Ovary (tissue), 9 donors: ENCODE data around the gene MYL11. TPM values are rescaled to one million over a fixed set of nuclear protein-coding genes. Genes with fewer than 3 reads are reported as not detected.

ENCODE experiments used
- DNase-seq, 5 donors: peaks; one replicate each; pipeline ENCODE4 v3.0.0-alpha.2; 2019 to 2020
- H3K27ac ChIP-seq, 2 donors: fragments of 200-600 bp; one replicate each; pipeline versions ENCODE4 v1.5.1 to v1.8.0; 2019 to 2022
- H3K27me3 ChIP-seq: fragments of 200-600 bp; one replicate; pipeline ENCODE4 v1.8.0; 2022
- H3K36me3 ChIP-seq: fragments of 200-600 bp; sonication (generic); one replicate; pipeline ENCODE4 v1.5.1; 2019
- H3K4me1 ChIP-seq: one replicate; pipeline ENCODE4 v1.8.1; 2013; ENCODE audit warnings: mild to moderate bottlenecking, moderate library complexity; ENCODE audit not compliant: insufficient read depth
- H3K4me3 ChIP-seq: fragments of 200-600 bp; sonication (generic); one replicate; pipeline ENCODE4 v1.5.1; 2017
- H3K9me3 ChIP-seq, 2 donors: fragments of 200-600 bp in 1 of 2; sonication (generic) in 1 of 2; one replicate each; pipeline versions ENCODE4 v1.5.1 to v1.8.1; 2013 to 2019; ENCODE audit warnings: mild to moderate bottlenecking in 1 of 2, moderate library complexity in 1 of 2
- EP300 ChIP-seq: sonication (generic); formaldehyde crosslinking; IDR thresholded peaks from one replicate; pipeline ENCODE4 v1.6.1; 2017; ENCODE audit warnings: antibody characterized with exemption
- POLR2A ChIP-seq: fragments of 450-650 bp; IDR thresholded peaks from one replicate; pipeline ENCODE4 v1.6.1; 2017; ENCODE audit warnings: antibody characterized with exemption, mild to moderate bottlenecking, moderate library complexity
- WGBS, 3 donors: extraction: QIAGEN DNeasy Blood & Tissue Kit in 1 of 3; methylation state at CpG; one replicate each; pipeline versions ENCODE4 v1.1.5 to v1.1.7; 2013 to 2017; 5-methylcytosine and 5-hydroxymethylcytosine counted together
- intact Hi-C, 4 donors: fragments of 100-400 bp; cut with DNase I; formaldehyde crosslinking; loops; one replicate each; pipeline versions ENCODE4 v1.11.0 to v1.15.1; 2022 to 2023
- polyA plus RNA-seq, 2 donors: library from polyadenylated mRNA; stranded (reverse); fragments of 200-250 nt in 1 of 2; fragments of 350-450 nt in 1 of 2; fragmentation: Illumina TruSeq in 1 of 2; extraction: RNeasy Lipid Tissue Mini Kit (QIAGEN cat#74804) in 1 of 2; gene quantifications; one replicate each; pipeline ENCODE4 v1.2.3, GENCODE V29; 2013 to 2014
- total RNA-seq, 7 donors: library from RNA; depleted of rRNA in 2 of 7; stranded (reverse); fragments of >200 nt in 2 of 7; fragmentation: NEBNext Ultra II Directional in 3 of 7; extraction: Animal tissue kit (Norgen Biotek cat#: 25700) in 3 of 7; gene quantifications; one replicate each; pipeline versions ENCODE4 v1.1.0 to v1.2.4, GENCODE V29; 2016 to 2023
- TF ChIP-seq, protein P1 (sequence below), 3 donors: fragments of 450-650 bp in 2 of 3; fragments of 200-600 bp in 1 of 3; IDR thresholded peaks; one replicate each; pipeline versions ENCODE4 v1.5.1 to v1.8.0; 2016 to 2022; ENCODE audit warnings: antibody characterized with exemption in 3 of 3, mild to moderate bottlenecking in 1 of 3
- donor health status: DM: no; HTN: no; CAD: no; lungs with moderate emphysema.
- donor health status: DM: no; HTN: no; CAD: no.
- donor health status: Bipolar disorder and iron deficiency.
- donor health status: DM: yes; HTN: yes; CAD: no.
- donor health status: DM: no; HTN: no; CAD: no.
- donor health status: DM: yes; HTN: yes; CAD: no.

MYL11 gene
- total and polyA plus RNA-seq, 9 donors: 0.38 to 1.4 (median 1.2) TPM; not detected in 5

DNA sequence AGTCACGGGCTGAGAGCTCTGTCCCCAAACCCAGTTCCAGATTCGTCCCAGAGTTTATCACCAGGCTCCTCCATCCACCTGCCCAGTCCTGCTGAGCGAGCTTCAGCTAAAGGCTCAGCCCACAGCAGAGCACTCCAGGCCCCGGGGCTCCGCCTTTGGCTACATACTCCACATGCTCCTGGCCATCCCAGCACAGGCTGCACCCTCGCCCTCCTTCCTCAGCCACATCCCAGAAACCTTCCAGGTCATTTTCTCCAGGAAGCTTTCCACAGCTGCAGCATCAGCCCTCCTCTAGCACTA lies 14.8 kb upstream of the MYL11 start:
- 72 to 84% (median 77%) methylated on average over 6 of the region's 6 CpGs for WGBS, 3 donors
- TF ChIP-seq, protein P1, sequence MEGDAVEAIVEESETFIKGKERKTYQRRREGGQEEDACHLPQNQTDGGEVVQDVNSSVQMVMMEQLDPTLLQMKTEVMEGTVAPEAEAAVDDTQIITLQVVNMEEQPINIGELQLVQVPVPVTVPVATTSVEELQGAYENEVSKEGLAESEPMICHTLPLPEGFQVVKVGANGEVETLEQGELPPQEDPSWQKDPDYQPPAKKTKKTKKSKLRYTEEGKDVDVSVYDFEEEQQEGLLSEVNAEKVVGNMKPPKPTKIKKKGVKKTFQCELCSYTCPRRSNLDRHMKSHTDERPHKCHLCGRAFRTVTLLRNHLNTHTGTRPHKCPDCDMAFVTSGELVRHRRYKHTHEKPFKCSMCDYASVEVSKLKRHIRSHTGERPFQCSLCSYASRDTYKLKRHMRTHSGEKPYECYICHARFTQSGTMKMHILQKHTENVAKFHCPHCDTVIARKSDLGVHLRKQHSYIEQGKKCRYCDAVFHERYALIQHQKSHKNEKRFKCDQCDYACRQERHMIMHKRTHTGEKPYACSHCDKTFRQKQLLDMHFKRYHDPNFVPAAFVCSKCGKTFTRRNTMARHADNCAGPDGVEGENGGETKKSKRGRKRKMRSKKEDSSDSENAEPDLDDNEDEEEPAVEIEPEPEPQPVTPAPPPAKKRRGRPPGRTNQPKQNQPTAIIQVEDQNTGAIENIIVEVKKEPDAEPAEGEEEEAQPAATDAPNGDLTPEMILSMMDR (IDR thresholded peaks at IDR 0.05): no peak
- TF ChIP-seq EP300 (no peak), POLR2A (no peak)
- Histone ChIP-seq H3K27ac (no peak overlapping the region), H3K4me3 (no peak overlapping the region), H3K4me1 (peaks cover 7% of the 10 kb centered on the region), H3K36me3 (no peaks in the 10 kb centered on the region), H3K9me3 (no peaks in the 10 kb centered on the region), H3K27me3 (no peaks in the 10 kb centered on the region)
- intact Hi-C loops: no loop called here
- no peak for DNase-seq

DNA sequence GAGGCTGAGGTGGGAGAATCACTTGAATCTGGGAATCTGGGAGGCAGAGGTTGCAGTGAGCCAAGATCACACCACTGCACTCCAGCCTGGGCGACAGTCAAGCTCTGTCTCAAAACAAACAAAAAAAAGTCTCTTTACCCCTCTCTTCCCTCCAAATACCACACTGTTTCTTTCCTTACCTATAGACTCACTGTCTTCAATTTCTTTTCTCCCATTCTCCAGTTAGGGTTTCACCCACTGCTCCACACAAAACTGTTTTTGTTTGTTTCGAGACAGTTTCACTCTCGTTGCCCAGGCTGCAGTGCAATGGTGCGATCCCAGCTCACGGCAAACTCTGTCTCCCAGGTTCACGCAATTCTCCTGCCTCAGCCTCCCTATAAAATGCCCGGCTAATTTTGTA lies 13.4 kb upstream of the MYL11 start:
- WGBS, 3 donors: 91 to 93% (median 92%) methylated on average over 7 of the region's 7 CpGs
- no peaks in the 10 kb centered on the region for H3K36me3 ChIP-seq
- peaks cover 3% of the 10 kb centered on the region for H3K4me1 ChIP-seq
- H3K27ac ChIP-seq: no peak overlapping the region
- H3K9me3 ChIP-seq: no peaks in the 10 kb centered on the region
- DNase-seq: no peak
- no peak overlapping the region for H3K4me3 ChIP-seq
- TF ChIP-seq EP300 (no peak), POLR2A (no peak)
- TF ChIP-seq, protein P1 (IDR thresholded peaks at IDR 0.05): no peak
- H3K27me3 ChIP-seq: no peaks in the 10 kb centered on the region
- intact Hi-C loops: no loop called here

DNA sequence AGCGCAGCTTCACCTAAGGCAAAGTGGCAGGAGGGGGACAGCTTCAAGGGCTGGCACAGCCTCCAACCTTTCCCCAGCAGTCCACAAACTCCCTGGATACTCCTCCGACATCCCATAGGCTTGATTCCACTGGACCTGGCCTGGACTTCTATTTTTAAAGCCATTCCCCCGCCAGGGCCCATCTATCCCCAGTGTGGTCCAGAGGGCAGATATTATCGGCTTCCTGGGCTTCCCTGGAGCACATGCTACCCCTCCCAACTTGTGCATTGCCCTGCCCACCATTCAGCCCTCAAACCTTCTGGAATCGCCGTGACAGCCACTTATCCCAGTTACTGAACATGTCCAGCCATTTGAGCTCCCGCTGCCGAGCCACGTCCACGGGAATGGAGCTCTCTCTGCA lies 9.4 kb upstream of the MYL11 start:
- H3K4me1 ChIP-seq: peaks cover 1% of the 10 kb centered on the region

DNA sequence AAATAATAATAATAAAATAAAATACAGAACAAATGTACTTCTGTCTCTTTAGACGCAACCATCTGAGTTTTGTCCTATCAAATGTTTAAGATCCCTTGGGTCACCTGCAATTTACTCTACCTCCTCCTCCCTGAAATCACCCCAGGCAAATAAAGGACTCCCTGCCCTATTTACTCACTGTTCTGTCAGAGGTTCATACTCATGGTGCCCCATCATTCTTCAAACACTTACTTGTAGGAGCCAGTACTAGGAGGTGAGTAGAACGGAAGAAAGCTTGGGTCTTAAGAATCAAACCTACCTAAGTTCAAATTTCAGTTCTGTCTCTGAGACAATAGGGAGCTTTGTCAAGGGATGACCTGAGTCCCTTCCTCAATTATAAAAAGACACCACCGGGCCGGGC lies 8.1 kb upstream of the MYL11 start:
- Histone ChIP-seq H3K27ac (no peak overlapping the region), H3K36me3 (no peaks in the 10 kb centered on the region), H3K27me3 (no peaks in the 10 kb centered on the region), H3K4me1 (peaks cover 5% of the 10 kb centered on the region), H3K9me3 (no peaks in the 10 kb centered on the region), H3K4me3 (no peak overlapping the region)
- no peak for DNase-seq
- intact Hi-C loops: loop anchor here in 1 of 4 donors (5.0 kb wide), 1 partner anchor 41 kb away; the partner anchor contains the start of gene ZNF771
- 74 to 83% (median 75%) methylated on average over 4 of the region's 4 CpGs for WGBS, 3 donors
- TF ChIP-seq, protein P1 (IDR thresholded peaks at IDR 0.05): no peak
- TF ChIP-seq EP300 (no peak), POLR2A (no peak)

More for the DNA sequence above, 9.4 kb upstream of the MYL11 start:
- intact Hi-C loops: loop anchor here in 1 of 4 donors (5.0 kb wide), 1 partner anchor 42 kb away; the partner anchor contains the start of gene ZNF771
- no peak overlapping the region for H3K27ac ChIP-seq
- H3K36me3 ChIP-seq: no peaks in the 10 kb centered on the region
- DNase-seq: no peak
- no peaks in the 10 kb centered on the region for H3K9me3 ChIP-seq
- WGBS, 3 donors: 71 to 82% (median 79%) methylated on average over 10 of the region's 10 CpGs
- TF ChIP-seq POLR2A (no peak), EP300 (no peak)
- TF ChIP-seq, protein P1 (IDR thresholded peaks at IDR 0.05): no peak
- H3K27me3 ChIP-seq: no peaks in the 10 kb centered on the region
- no peak overlapping the region for H3K4me3 ChIP-seq
